GM13977 (cell line): ENCODE data around the gene HIRIP3.

Experiments
- DNase-seq: peaks from one replicate; pipeline ENCODE4 v3.0.0; 2012; ENCODE audit warnings: low spot score
- in situ Hi-C: fragments of 300-500 bp; cut with MboI; formaldehyde crosslinking; loops from one replicate; pipeline ENCODE4 v1.12.0; 2022; ENCODE audit warnings: low sequenced_read_pairs, low pct_unique_long_range_greater_than_20kb, mixed read lengths, inconsistent platforms; ENCODE audit not compliant: unreplicated experiment
- TF ChIP-seq, protein P1 (sequence below): IDR thresholded peaks from 2 replicates; pipeline ENCODE4 v1.5.1; 2012; ENCODE audit warnings: mild to moderate bottlenecking, control low read depth; ENCODE audit not compliant: insufficient read depth; ENCODE audit errors: extremely low read depth, missing control alignments

HIRIP3 gene

GRCh38 chr16:29986931-29987330 is 8.5 kb downstream of the HIRIP3 start:
- TF ChIP-seq, protein P1, sequence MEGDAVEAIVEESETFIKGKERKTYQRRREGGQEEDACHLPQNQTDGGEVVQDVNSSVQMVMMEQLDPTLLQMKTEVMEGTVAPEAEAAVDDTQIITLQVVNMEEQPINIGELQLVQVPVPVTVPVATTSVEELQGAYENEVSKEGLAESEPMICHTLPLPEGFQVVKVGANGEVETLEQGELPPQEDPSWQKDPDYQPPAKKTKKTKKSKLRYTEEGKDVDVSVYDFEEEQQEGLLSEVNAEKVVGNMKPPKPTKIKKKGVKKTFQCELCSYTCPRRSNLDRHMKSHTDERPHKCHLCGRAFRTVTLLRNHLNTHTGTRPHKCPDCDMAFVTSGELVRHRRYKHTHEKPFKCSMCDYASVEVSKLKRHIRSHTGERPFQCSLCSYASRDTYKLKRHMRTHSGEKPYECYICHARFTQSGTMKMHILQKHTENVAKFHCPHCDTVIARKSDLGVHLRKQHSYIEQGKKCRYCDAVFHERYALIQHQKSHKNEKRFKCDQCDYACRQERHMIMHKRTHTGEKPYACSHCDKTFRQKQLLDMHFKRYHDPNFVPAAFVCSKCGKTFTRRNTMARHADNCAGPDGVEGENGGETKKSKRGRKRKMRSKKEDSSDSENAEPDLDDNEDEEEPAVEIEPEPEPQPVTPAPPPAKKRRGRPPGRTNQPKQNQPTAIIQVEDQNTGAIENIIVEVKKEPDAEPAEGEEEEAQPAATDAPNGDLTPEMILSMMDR: no peak
- DNase-seq: no peak
- in situ Hi-C loops: no loop called here

DNA sequence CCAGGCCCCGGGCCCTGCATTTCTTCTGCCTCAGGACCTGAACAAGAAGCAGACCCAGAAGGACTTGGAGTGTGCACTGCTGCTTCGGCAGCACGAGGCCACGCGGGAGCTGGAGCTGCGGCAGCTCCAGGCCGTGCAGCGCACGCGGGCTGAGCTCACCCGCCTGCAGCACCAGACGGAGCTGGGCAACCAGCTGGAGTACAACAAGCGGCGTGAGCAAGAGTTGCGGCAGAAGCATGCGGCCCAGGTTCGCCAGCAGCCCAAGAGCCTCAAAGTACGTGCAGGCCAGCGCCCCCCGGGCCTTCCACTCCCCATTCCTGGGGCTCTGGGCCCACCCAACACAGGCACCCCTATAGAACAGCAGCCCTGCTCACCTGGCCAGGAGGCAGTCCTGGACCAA is 9.2 kb downstream of the HIRIP3 start:
- TF ChIP-seq, protein P1: no peak
- DNase-seq: no peak
- in situ Hi-C loops: no loop called here

DNA sequence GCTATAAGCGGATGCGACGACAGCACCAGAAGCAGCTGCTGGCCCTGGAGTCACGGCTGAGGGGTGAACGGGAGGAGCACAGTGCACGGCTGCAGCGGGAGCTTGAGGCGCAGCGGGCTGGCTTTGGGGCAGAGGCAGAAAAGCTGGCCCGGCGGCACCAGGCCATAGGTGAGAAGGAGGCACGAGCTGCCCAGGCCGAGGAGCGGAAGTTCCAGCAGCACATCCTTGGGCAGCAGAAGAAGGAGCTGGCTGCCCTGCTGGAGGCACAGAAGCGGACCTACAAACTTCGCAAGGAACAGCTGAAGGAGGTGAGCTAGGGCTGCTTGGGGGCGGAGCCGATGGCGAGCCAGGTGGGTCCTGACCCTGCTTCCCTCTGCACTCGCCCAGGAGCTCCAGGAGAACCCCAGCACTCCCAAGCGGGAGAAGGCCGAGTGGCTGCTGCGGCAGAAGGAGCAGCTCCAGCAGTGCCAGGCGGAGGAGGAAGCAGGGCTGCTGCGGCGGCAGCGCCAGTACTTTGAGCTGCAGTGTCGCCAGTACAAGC is 10.1 kb downstream of the HIRIP3 start:
- TF ChIP-seq, protein P1: no peak
- no peak for DNase-seq
- in situ Hi-C loops: no loop called here

DNA sequence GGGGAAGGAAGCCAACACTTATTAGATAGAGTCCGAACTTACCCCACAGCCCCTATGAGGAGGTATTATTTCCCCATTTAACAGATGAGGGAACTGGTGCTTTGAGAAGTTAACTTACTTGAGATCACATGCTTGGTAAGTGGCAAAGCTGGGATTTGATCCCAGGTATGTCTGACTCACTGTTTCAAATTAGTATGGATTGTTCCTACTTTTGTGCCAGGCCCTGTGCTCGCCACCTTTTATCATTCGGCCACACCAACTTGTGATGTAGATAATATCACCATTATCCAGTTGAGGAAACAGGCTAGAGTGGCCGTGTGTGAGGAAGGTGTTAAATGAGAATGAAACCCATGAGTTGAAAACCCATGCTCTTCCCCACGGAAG is 10.7 kb downstream of the HIRIP3 start:
- in situ Hi-C loops: no loop called here
- DNase-seq: no peak
- TF ChIP-seq, protein P1: no peak

GRCh38 chr16:29984137-29984763 is 11.2 kb downstream of the HIRIP3 start:
- in situ Hi-C loops: no loop called here

GRCh38 chr16:29983420-29984136 is 11.8 kb downstream of the HIRIP3 start:
- TF ChIP-seq, protein P1: no peak
- no peak for DNase-seq
- in situ Hi-C loops: no loop called here

More at GRCh38 chr16:29984137-29984763, 11.2 kb downstream of the HIRIP3 start:
- TF ChIP-seq, protein P1: no peak
- DNase-seq: no peak
